Left ventricle myocardium inferior (tissue), 1 donor: ENCODE data around the gene ARHGAP10. TPM values are rescaled to one million over a fixed set of nuclear protein-coding genes. Genes with fewer than 3 reads are reported as not detected.

ENCODE experiments used
- DNase-seq: peaks from one replicate; pipeline ENCODE4 v3.0.0-alpha.2; 2020
- H3K27ac ChIP-seq: fragments of 200-600 bp; replicated peaks from 2 replicates; pipeline ENCODE4 v1.8.0; 2021
- H3K27me3 ChIP-seq: fragments of 200-600 bp; 2 replicates; pipeline ENCODE4 v1.8.0; 2021; ENCODE audit warnings: low read depth
- H3K36me3 ChIP-seq: fragments of 200-600 bp; 2 replicates; pipeline ENCODE4 v1.8.0; 2021
- H3K4me1 ChIP-seq: fragments of 200-600 bp; 2 replicates; pipeline ENCODE4 v1.8.0; 2021
- H3K4me3 ChIP-seq: fragments of 200-600 bp; 2 replicates; pipeline ENCODE4 v1.8.0; 2021; ENCODE audit warnings: mild to moderate bottlenecking, moderate library complexity
- H3K9me3 ChIP-seq: fragments of 200-600 bp; replicated peaks from 2 replicates; pipeline ENCODE4 v1.8.0; 2021
- CTCF ChIP-seq: fragments of 200-600 bp; IDR thresholded peaks from 2 replicates; pipeline ENCODE4 v1.8.0; 2021; ENCODE audit warnings: antibody characterized with exemption, mild to moderate bottlenecking, borderline replicate concordance
- intact Hi-C: fragments of 100-400 bp; cut with micrococcal nuclease; formaldehyde crosslinking; loops from one replicate; pipeline ENCODE4 v1.11.0; 2022
- total RNA-seq: library from RNA; stranded (reverse); fragmentation: NEBNext Ultra II Directional; extraction: Animal tissue kit (Norgen Biotek cat#: 25700); gene quantifications from one replicate; pipeline ENCODE4 v1.2.1, GENCODE V29; 2021
- donor health status: DM: no; HTN: yes; CAD: no; lungs with severe emphysema.

Gene ARHGAP10
- total RNA-seq, 1 donor from 2014 or later = 59.7 TPM

- Histone ChIP-seq H3K36me3 (peaks cover 14% of the 10 kb centered on the region), H3K4me3 (peak overlapping the region; percentile 6), H3K9me3 (no peaks in the 10 kb centered on the region), H3K27ac (peak overlapping the region; percentile 71), H3K27me3 (no peaks in the 10 kb centered on the region), H3K4me1 (peaks cover 74% of the 10 kb centered on the region)
- DNase-seq = no peak
- no peak for TF ChIP-seq CTCF
- intact Hi-C loops = no loop called here
Measured at GRCh38 chr4:147848634-147849033, 116.7 kb downstream of the ARHGAP10 start.

GRCh38 chr4:147851135-147851534 lies 119.2 kb downstream of the ARHGAP10 start:
- H3K27me3 ChIP-seq = no peaks in the 10 kb centered on the region
- intact Hi-C loops = no loop called here
- peaks cover 14% of the 10 kb centered on the region for H3K36me3 ChIP-seq
- peak overlapping the region; percentile 28 for H3K27ac ChIP-seq
- H3K4me1 ChIP-seq = peaks cover 73% of the 10 kb centered on the region
- no peak for DNase-seq
- H3K4me3 ChIP-seq = no peak overlapping the region
- no peaks in the 10 kb centered on the region for H3K9me3 ChIP-seq
- no peak for TF ChIP-seq CTCF

- no peak for DNase-seq
- Histone ChIP-seq H3K36me3 (peaks cover 18% of the 10 kb centered on the region), H3K4me1 (peaks cover 69% of the 10 kb centered on the region), H3K27ac (peak overlapping the region; percentile 77), H3K27me3 (no peaks in the 10 kb centered on the region), H3K4me3 (no peak overlapping the region), H3K9me3 (no peaks in the 10 kb centered on the region)
- no peak for TF ChIP-seq CTCF
- intact Hi-C loops = no loop called here
Measured at GRCh38 chr4:147853706-147854105, 121.8 kb downstream of the ARHGAP10 start.

- Histone ChIP-seq H3K27me3 (no peaks in the 10 kb centered on the region), H3K4me1 (peaks cover 69% of the 10 kb centered on the region), H3K27ac (peak overlapping the region; percentile 77), H3K9me3 (no peaks in the 10 kb centered on the region), H3K4me3 (no peak overlapping the region), H3K36me3 (peaks cover 18% of the 10 kb centered on the region)
- TF ChIP-seq CTCF = no peak
- intact Hi-C loops = no loop called here
- DNase-seq = no peak
Measured at GRCh38 chr4:147854154-147854553, 122.3 kb downstream of the ARHGAP10 start.

- no peaks in the 10 kb centered on the region for H3K27me3 ChIP-seq
- no peaks in the 10 kb centered on the region for H3K9me3 ChIP-seq
- H3K4me3 ChIP-seq = no peak overlapping the region
- intact Hi-C loops = no loop called here
- H3K27ac ChIP-seq = peak overlapping the region; percentile 77
- peaks cover 11% of the 10 kb centered on the region for H3K36me3 ChIP-seq
- peaks cover 74% of the 10 kb centered on the region for H3K4me1 ChIP-seq
- no peak for DNase-seq
- TF ChIP-seq CTCF = no peak
Measured at GRCh38 chr4:147855571-147856009, 123.7 kb downstream of the ARHGAP10 start.
